GM12891 (cell line): Measurements from ENCODE around the gene THTPA.

ENCODE experiments used
- POLR2A ChIP-seq: IDR thresholded peaks from 2 replicates; pipeline ENCODE4 v1.6.1; 2011; ENCODE audit warnings: low read depth, low read length, control low read depth
- POLR2AphosphoS5 ChIP-seq: IDR thresholded peaks from 2 replicates; pipeline ENCODE4 v1.6.1; 2011; ENCODE audit warnings: low read depth, low read length, control low read depth
- POU2F2 ChIP-seq: IDR thresholded peaks from 2 replicates; pipeline ENCODE4 v1.6.1; 2011; ENCODE audit warnings: low read depth, mild to moderate bottlenecking, control low read depth, low read length, moderate library complexity
- TAF1 ChIP-seq: IDR thresholded peaks from 2 replicates; pipeline ENCODE4 v1.6.1; 2011; ENCODE audit warnings: low read depth, low read length, control low read depth

- no peak for TF ChIP-seq POLR2A
- TF ChIP-seq TAF1 = no peak
- no peak for TF ChIP-seq POLR2AphosphoS5
- no peak for TF ChIP-seq POU2F2
Measured at GRCh38 chr14:23540141-23540469, 16.0 kb upstream of the THTPA start.
